ENCODE results near the gene LDB3. TPM values are rescaled to one million over a fixed set of nuclear protein-coding genes. Genes with fewer than 3 reads are reported as not detected.

The LDB3 gene
- total RNA-seq, 2 experiments from 2014 or later, result 0.05 to 0.08 TPM

DNA sequence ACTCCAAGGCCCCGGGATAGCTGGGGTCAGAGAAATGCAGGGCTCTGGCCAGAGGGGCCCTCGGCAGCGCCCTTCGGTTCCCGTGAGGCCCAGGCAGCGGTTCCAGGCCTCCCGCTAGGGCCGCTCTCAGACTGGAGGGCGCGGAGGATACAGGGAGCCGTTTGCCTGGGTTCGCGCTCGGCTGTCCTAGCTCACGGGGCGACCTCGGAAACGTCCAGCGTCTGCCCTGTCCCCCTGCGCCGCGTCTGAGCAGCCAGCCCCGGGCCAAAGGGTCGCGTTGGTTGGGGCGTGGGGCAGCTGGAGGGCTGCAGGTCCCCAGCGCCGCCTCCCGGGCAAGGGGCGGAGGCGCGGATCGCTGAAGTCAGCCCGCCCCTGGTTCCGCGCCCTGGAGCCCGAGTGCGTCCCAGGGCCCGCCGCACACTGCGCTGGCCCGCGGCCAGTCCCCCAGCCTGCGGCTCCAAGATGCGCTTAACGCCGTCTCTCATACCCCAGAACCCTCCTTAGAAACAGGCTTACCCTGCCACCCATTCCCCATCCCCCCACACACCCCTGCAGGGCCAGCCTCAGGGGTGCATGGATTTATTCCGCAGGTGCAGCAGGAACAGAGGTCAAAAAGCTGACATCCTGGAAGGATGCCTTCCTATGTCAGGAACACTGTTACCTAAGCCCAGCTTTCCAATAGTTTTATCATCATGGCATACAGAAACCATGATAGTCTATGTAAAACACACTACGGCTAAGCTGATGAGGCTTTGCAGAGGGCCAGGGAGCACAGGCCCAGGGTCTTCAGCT is 36.1 kb upstream of the LDB3 start:
- POLR2A ChIA-PET, result no interaction called here
- Mint-ChIP-seq H3K4me3 (no peak overlapping the region), H3K27me3 (peaks cover 62% of the 10 kb centered on the region), H3K9me3 (no peaks in the 10 kb centered on the region), H3K36me3 (ENCODE audit: low read depth) (no peaks in the 10 kb centered on the region), H3K4me1 (ENCODE audit: low read depth) (no peaks in the 10 kb centered on the region), H3K27ac (no peak overlapping the region)
- Histone ChIP-seq H3K4me3 (ENCODE audit: low read length) (no peak overlapping the region), H3K4me1 (ENCODE audit: insufficient read depth, low read length) (no peaks in the 10 kb centered on the region), H3K27ac (ENCODE audit: low read depth in 1 of 2, low read length in 2 of 2) (no peak overlapping the region), H3K36me3 (ENCODE audit: insufficient read depth, low read length) (no peaks in the 10 kb centered on the region), H3K9me3 (ENCODE audit: control insufficient read depth in 1 of 2, insufficient read depth in 1 of 2, low read length in 2 of 2) (peaks cover 0 to 11% of the 10 kb centered on the region in 2 experiments), H3K27me3 (ENCODE audit: control insufficient read depth in 1 of 2, insufficient read depth in 2 of 2, low read length in 2 of 2) (peaks cover 28 to 44% of the 10 kb centered on the region in 2 experiments)
- DNase-seq (no peak), ATAC-seq (ENCODE audit: poor library complexity) (no peak)
- TF ChIP-seq, protein P1, sequence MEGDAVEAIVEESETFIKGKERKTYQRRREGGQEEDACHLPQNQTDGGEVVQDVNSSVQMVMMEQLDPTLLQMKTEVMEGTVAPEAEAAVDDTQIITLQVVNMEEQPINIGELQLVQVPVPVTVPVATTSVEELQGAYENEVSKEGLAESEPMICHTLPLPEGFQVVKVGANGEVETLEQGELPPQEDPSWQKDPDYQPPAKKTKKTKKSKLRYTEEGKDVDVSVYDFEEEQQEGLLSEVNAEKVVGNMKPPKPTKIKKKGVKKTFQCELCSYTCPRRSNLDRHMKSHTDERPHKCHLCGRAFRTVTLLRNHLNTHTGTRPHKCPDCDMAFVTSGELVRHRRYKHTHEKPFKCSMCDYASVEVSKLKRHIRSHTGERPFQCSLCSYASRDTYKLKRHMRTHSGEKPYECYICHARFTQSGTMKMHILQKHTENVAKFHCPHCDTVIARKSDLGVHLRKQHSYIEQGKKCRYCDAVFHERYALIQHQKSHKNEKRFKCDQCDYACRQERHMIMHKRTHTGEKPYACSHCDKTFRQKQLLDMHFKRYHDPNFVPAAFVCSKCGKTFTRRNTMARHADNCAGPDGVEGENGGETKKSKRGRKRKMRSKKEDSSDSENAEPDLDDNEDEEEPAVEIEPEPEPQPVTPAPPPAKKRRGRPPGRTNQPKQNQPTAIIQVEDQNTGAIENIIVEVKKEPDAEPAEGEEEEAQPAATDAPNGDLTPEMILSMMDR (IDR thresholded peaks at IDR 0.05), result no peak
- CTCF ChIA-PET, result no interaction called here
- intact Hi-C loops (cut with DNase I, micrococcal nuclease), result no loop called here

DNA sequence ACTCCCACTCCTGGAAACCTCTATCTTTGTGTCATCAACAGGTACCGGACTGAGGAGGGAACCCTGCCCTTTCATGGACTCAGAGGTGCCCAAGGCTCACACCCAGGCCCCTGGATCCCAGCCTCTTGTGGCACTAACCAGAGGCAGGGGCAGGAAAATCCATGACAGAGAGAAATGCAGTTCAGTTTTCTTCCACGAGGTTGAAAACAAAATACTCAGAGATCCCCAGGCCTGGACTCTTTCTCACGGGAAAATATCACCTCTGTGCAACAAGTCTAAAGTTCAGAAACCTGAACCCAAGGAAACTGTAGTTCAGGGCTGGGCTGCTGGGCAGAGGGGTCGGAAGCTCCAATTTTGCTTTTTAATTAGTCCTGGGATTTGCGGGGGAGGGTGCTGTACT is 35.4 kb upstream of the LDB3 start:
- no peaks in the 10 kb centered on the region for H3K4me1 Mint-ChIP-seq (ENCODE audit: low read depth)
- intact Hi-C loops (cut with DNase I, micrococcal nuclease), result no loop called here
- H3K27ac ChIP-seq (ENCODE audit: low read depth in 1 of 2, low read length in 2 of 2), result no peak overlapping the region
- peaks cover 28 to 44% of the 10 kb centered on the region in 2 experiments for H3K27me3 ChIP-seq (ENCODE audit: control insufficient read depth in 1 of 2, insufficient read depth in 2 of 2, low read length in 2 of 2)
- H3K9me3 Mint-ChIP-seq, result no peaks in the 10 kb centered on the region
- H3K27me3 Mint-ChIP-seq, result peaks cover 65% of the 10 kb centered on the region
- no peak overlapping the region for H3K4me3 ChIP-seq (ENCODE audit: low read length)
- no peak for ATAC-seq (ENCODE audit: poor library complexity)
- no peak overlapping the region for H3K4me3 Mint-ChIP-seq
- H3K36me3 Mint-ChIP-seq (ENCODE audit: low read depth), result no peaks in the 10 kb centered on the region
- TF ChIP-seq, protein P1 (IDR thresholded peaks at IDR 0.05), result no peak
- DNase-seq, result no peak
- no peaks in the 10 kb centered on the region for H3K4me1 ChIP-seq (ENCODE audit: insufficient read depth, low read length)
- CTCF ChIA-PET, result no interaction called here
- H3K9me3 ChIP-seq (ENCODE audit: control insufficient read depth in 1 of 2, insufficient read depth in 1 of 2, low read length in 2 of 2), result peaks cover 0 to 11% of the 10 kb centered on the region in 2 experiments
- H3K36me3 ChIP-seq (ENCODE audit: insufficient read depth, low read length), result no peaks in the 10 kb centered on the region
- no peak overlapping the region for H3K27ac Mint-ChIP-seq
- POLR2A ChIA-PET, result no interaction called here

DNA sequence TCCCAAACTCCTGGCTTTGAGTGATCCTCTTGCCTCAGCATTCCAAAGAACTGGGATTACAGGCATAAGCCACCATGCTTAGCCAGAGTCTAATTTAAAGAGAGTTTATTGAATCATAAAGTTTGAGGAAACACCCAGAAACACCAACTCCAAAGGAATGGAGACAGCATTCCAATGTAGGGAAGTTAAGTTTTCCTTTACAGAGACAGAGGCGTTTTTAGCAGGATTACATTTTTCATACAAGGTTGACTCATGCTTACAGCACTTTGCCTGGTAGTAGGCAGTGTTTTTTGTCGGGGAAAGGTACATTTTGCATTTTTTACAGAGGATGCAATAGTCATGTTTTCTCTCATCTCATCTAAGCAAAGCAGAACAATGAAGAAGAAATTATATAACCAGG is 32.9 kb upstream of the LDB3 start:
- DNase-seq (no peak), ATAC-seq (ENCODE audit: poor library complexity) (no peak)
- H3K27me3 Mint-ChIP-seq, result peaks cover 67% of the 10 kb centered on the region
- intact Hi-C loops (cut with DNase I, micrococcal nuclease), result no loop called here
- no peak overlapping the region for H3K4me3 Mint-ChIP-seq
- peaks cover 0 to 11% of the 10 kb centered on the region in 2 experiments for H3K9me3 ChIP-seq (ENCODE audit: control insufficient read depth in 1 of 2, insufficient read depth in 1 of 2, low read length in 2 of 2)
- no peak overlapping the region for H3K27ac ChIP-seq (ENCODE audit: low read depth in 1 of 2, low read length in 2 of 2)
- TF ChIP-seq, protein P1 (IDR thresholded peaks at IDR 0.05), result no peak
- H3K27me3 ChIP-seq (ENCODE audit: control insufficient read depth in 1 of 2, insufficient read depth in 2 of 2, low read length in 2 of 2), result peaks cover 28 to 42% of the 10 kb centered on the region in 2 experiments
- CTCF ChIA-PET, result no interaction called here
- POLR2A ChIA-PET, result no interaction called here
- no peak overlapping the region for H3K4me3 ChIP-seq (ENCODE audit: low read length)
- H3K36me3 Mint-ChIP-seq (ENCODE audit: low read depth), result no peaks in the 10 kb centered on the region
- H3K9me3 Mint-ChIP-seq, result no peaks in the 10 kb centered on the region
- H3K4me1 ChIP-seq (ENCODE audit: insufficient read depth, low read length), result no peaks in the 10 kb centered on the region
- no peak overlapping the region for H3K27ac Mint-ChIP-seq
- H3K36me3 ChIP-seq (ENCODE audit: insufficient read depth, low read length), result no peaks in the 10 kb centered on the region
- no peaks in the 10 kb centered on the region for H3K4me1 Mint-ChIP-seq (ENCODE audit: low read depth)

Data from CD4-positive, alpha-beta T cell (primary cell).